ENCODE data around the gene JADE2. TPM values are rescaled to one million over a fixed set of nuclear protein-coding genes. Genes with fewer than 3 reads are reported as not detected.

The JADE2 gene
- total RNA-seq, 1 experiment from 2014 or later: 36.9 TPM

- in situ Hi-C loops (cut with HindIII; ENCODE audit: low pct_unique_long_range_greater_than_20kb, low sequenced_read_pairs): no loop called here
- no peak for DNase-seq (ENCODE audit: low read depth)
These were observed 34.2 kb downstream of the JADE2 start for GRCh38 chr5:134559672-134560071.

- no peak for DNase-seq (ENCODE audit: low read depth)
These were observed 35.2 kb downstream of the JADE2 start for GRCh38 chr5:134560698-134561097.

GRCh38 chr5:134561871-134562296 is 36.4 kb downstream of the JADE2 start:
- DNase-seq (ENCODE audit: low read depth): peak; percentile 73
- in situ Hi-C loops (cut with HindIII; ENCODE audit: low pct_unique_long_range_greater_than_20kb, low sequenced_read_pairs): no loop called here

More at GRCh38 chr5:134560698-134561097, 35.2 kb downstream of the JADE2 start:
- in situ Hi-C loops (cut with HindIII; ENCODE audit: low pct_unique_long_range_greater_than_20kb, low sequenced_read_pairs): no loop called here

GRCh38 chr5:134563221-134563620 is 37.8 kb downstream of the JADE2 start:
- in situ Hi-C loops (cut with HindIII; ENCODE audit: low pct_unique_long_range_greater_than_20kb, low sequenced_read_pairs): no loop called here
- no peak for DNase-seq (ENCODE audit: low read depth)

GRCh38 chr5:134563962-134564361 is 38.5 kb downstream of the JADE2 start:
- in situ Hi-C loops (cut with HindIII; ENCODE audit: low pct_unique_long_range_greater_than_20kb, low sequenced_read_pairs): no loop called here
- DNase-seq (ENCODE audit: low read depth): no peak

GRCh38 chr5:134564396-134564795 is 38.9 kb downstream of the JADE2 start:
- in situ Hi-C loops (cut with HindIII; ENCODE audit: low pct_unique_long_range_greater_than_20kb, low sequenced_read_pairs): no loop called here
- no peak for DNase-seq (ENCODE audit: low read depth)

GRCh38 chr5:134565791-134566740 is 40.6 kb downstream of the JADE2 start:
- in situ Hi-C loops (cut with HindIII; ENCODE audit: low pct_unique_long_range_greater_than_20kb, low sequenced_read_pairs): no loop called here
- no peak for DNase-seq (ENCODE audit: low read depth)

- in situ Hi-C loops (cut with HindIII; ENCODE audit: low pct_unique_long_range_greater_than_20kb, low sequenced_read_pairs): no loop called here
- DNase-seq (ENCODE audit: low read depth): no peak
These were observed 41.3 kb downstream of the JADE2 start for GRCh38 chr5:134566741-134567221.

- no peak for DNase-seq (ENCODE audit: low read depth)
- in situ Hi-C loops (cut with HindIII; ENCODE audit: low pct_unique_long_range_greater_than_20kb, low sequenced_read_pairs): no loop called here
These were observed 42.3 kb downstream of the JADE2 start for GRCh38 chr5:134567641-134568336.

GRCh38 chr5:134568337-134568700 is 42.8 kb downstream of the JADE2 start:
- DNase-seq (ENCODE audit: low read depth): no peak
- in situ Hi-C loops (cut with HindIII; ENCODE audit: low pct_unique_long_range_greater_than_20kb, low sequenced_read_pairs): no loop called here

GRCh38 chr5:134568761-134569695 is 43.6 kb downstream of the JADE2 start:
- in situ Hi-C loops (cut with HindIII; ENCODE audit: low pct_unique_long_range_greater_than_20kb, low sequenced_read_pairs): no loop called here
- peak; percentile 54 for DNase-seq (ENCODE audit: low read depth)

GRCh38 chr5:134569758-134570364 is 44.4 kb downstream of the JADE2 start:
- DNase-seq (ENCODE audit: low read depth): no peak
- in situ Hi-C loops (cut with HindIII; ENCODE audit: low pct_unique_long_range_greater_than_20kb, low sequenced_read_pairs): no loop called here

GRCh38 chr5:134570365-134570758 is 44.9 kb downstream of the JADE2 start:
- in situ Hi-C loops (cut with HindIII; ENCODE audit: low pct_unique_long_range_greater_than_20kb, low sequenced_read_pairs): no loop called here
- no peak for DNase-seq (ENCODE audit: low read depth)

- in situ Hi-C loops (cut with HindIII; ENCODE audit: low pct_unique_long_range_greater_than_20kb, low sequenced_read_pairs): no loop called here
These were observed 45.4 kb downstream of the JADE2 start for GRCh38 chr5:134570886-134571285.

GRCh38 chr5:134571693-134572405 is 46.4 kb downstream of the JADE2 start:
- in situ Hi-C loops (cut with HindIII; ENCODE audit: low pct_unique_long_range_greater_than_20kb, low sequenced_read_pairs): no loop called here
- DNase-seq (ENCODE audit: low read depth): no peak

More at GRCh38 chr5:134570886-134571285, 45.4 kb downstream of the JADE2 start:
- no peak for DNase-seq (ENCODE audit: low read depth)

GRCh38 chr5:134572811-134573210 is 47.3 kb downstream of the JADE2 start:
- in situ Hi-C loops (cut with HindIII; ENCODE audit: low pct_unique_long_range_greater_than_20kb, low sequenced_read_pairs): no loop called here
- no peak for DNase-seq (ENCODE audit: low read depth)

- in situ Hi-C loops (cut with HindIII; ENCODE audit: low pct_unique_long_range_greater_than_20kb, low sequenced_read_pairs): no loop called here
- peak; percentile 21 for DNase-seq (ENCODE audit: low read depth)
These were observed 49.1 kb downstream of the JADE2 start for GRCh38 chr5:134574521-134574920.

All from Caki2 (cell line).